Pancreas (tissue), 10 donors: Measurements from ENCODE around the gene SPACA5. TPM values are rescaled to one million over a fixed set of nuclear protein-coding genes. Genes with fewer than 3 reads are reported as not detected.
A peak's percentile ranks its signal among the peaks of the same experiment; 100 is the strongest.

Experiments used
- ATAC-seq, 4 donors: fragments of 200-7000 bp; cut with Tn5 transposase; one replicate each; pipeline versions ENCODE4 v1.8.0 to v1.9.1; 2020; ENCODE audit warnings: mild to moderate bottlenecking in 4 of 4, moderate library complexity in 4 of 4
- DNase-seq, 6 donors: peaks; one replicate each; pipeline ENCODE4 v3.0.0-alpha.2; 2020
- FAIRE-seq: peaks from 2 replicates; lab custom pipeline; 2012; peaks lifted over from hg19 to GRCh38; lab: Jason Lieb, UNC
- H3K27ac ChIP-seq, 4 donors: fragments of 200-600 bp; sonication (generic); 1 replicate in 3 of 4; 2 replicates in 1 of 4; pipeline versions ENCODE4 v1.5.0 to v1.8.0; 2020
- H3K27me3 ChIP-seq, 4 donors: fragments of 200-600 bp; one replicate each; pipeline ENCODE4 v1.8.0; 2021
- H3K36me3 ChIP-seq, 3 donors: fragments of 200-600 bp; sonication (generic) in 1 of 3; one replicate each; pipeline versions ENCODE4 v1.5.0 to v1.8.0; 2020 to 2021
- H3K4me1 ChIP-seq, 3 donors: fragments of 200-600 bp; one replicate each; pipeline ENCODE4 v1.8.0; 2021
- H3K4me3 ChIP-seq, 4 donors: fragments of 200-600 bp; sonication (generic) in 2 of 4; one replicate each; pipeline versions ENCODE4 v1.5.0 to v1.8.0; 2020 to 2021
- H3K9me3 ChIP-seq, 4 donors: fragments of 200-600 bp; one replicate each; pipeline ENCODE4 v1.8.0; 2021
- CTCF ChIP-seq, 4 donors: fragments of 200-600 bp; sonication (generic) in 3 of 4; IDR thresholded peaks; one replicate each; pipeline versions ENCODE4 v1.5.0 to v1.8.0; 2021; ENCODE audit warnings: antibody characterized with exemption in 4 of 4
- WGBS, 2 donors: extraction: QIAGEN DNeasy Blood & Tissue Kit; methylation state at CpG; one replicate each; pipeline ENCODE4 v1.1.7; 2013; 5-methylcytosine and 5-hydroxymethylcytosine counted together
- intact Hi-C, 3 donors: fragments of 100-400 bp; cut with DNase I; formaldehyde crosslinking; loops; one replicate each; pipeline versions ENCODE4 v1.11.1 to v1.14.2; 2022
- polyA plus RNA-seq, 2 donors: library from polyadenylated mRNA; stranded (reverse); fragments of 200-250 nt; gene quantifications; one replicate each; pipeline ENCODE4 v1.2.3, GENCODE V29; 2013
- total RNA-seq, 6 donors: library from RNA; stranded (reverse); fragmentation: NEBNext Ultra II Directional in 4 of 6; extraction: Animal tissue kit (Norgen Biotek cat#: 25700) in 4 of 6; gene quantifications; one replicate each; pipeline versions ENCODE4 v1.2.1 to v1.2.4, GENCODE V29; 2021 to 2023
- donor health status: healthy with polysubstance abuse.
- donor health status: DM: no; HTN: no; CAD: no; lungs with moderate emphysema.
- donor health status: DM: no; HTN: no; CAD: no.
- donor health status: control.
- donor health status: control.
- donor health status: Bipolar disorder and iron deficiency.
- donor health status: DM: yes; HTN: yes; CAD: no.
- donor health status: DM: no; HTN: no; CAD: no.
- donor health status: DM: no; HTN: no; CAD: no.
- donor health status: DM: yes; HTN: yes; CAD: no.

The SPACA5 gene
- total and polyA plus RNA-seq, 8 donors: not detected

DNA sequence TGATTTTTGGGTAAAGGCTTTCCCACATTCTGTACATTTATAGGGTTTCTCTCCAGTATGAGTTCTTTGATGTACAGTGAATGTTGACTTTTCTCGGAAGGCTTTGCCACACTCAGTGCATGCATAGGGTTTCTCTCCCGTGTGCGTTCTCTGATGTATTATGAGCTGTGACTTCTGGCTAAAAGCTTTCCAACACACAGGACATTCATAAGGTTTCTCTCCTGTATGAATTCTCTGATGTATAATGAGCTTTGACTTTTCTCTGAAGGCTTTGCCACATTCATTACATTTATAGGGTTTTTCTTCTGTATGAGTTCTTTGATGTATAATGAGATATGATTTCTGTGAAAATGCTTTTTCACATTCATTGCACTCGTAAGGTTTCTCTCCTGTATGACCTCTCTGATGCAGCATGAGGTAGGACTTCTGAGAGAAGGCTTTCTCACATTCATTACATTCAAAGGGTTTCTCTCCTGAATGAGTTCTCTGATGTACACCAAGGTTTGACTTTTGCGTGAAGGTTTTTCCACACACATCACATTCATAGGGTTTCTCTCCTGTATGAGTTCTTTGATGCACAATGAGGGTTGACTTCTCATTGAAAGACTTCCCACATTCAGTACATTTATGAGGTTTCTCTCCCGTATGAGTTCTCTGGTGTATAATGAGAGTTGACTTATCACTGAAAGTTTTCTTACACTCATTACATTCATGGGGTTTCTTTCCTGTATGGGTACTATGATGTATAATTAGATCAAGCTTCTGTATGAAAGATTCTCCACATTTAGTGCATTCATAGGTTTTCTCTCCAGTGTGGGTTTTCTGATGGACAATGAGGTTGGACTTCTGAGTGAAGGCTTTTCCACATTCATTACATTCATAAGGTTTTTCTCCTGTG is 30.3 kb upstream of the SPACA5 start:
- FAIRE-seq (no peak), DNase-seq (no peak), ATAC-seq (no peak)
- Histone ChIP-seq H3K4me3 (no peak overlapping the region), H3K27me3 (no peaks in the 10 kb centered on the region), H3K4me1 (no peaks in the 10 kb centered on the region), H3K9me3 (peaks cover 0 to 8% (median 0%) of the 10 kb centered on the region in 4 donors), H3K36me3 (peaks cover 0 to 22% (median 6%) of the 10 kb centered on the region in 3 donors), H3K27ac (no peak overlapping the region)
- no peak for TF ChIP-seq CTCF (IDR thresholded peaks at IDR 0.05)
- intact Hi-C loops: no loop called here
- 88 to 98% methylated on average over 6 of the region's 6 CpGs for WGBS, 2 donors

DNA sequence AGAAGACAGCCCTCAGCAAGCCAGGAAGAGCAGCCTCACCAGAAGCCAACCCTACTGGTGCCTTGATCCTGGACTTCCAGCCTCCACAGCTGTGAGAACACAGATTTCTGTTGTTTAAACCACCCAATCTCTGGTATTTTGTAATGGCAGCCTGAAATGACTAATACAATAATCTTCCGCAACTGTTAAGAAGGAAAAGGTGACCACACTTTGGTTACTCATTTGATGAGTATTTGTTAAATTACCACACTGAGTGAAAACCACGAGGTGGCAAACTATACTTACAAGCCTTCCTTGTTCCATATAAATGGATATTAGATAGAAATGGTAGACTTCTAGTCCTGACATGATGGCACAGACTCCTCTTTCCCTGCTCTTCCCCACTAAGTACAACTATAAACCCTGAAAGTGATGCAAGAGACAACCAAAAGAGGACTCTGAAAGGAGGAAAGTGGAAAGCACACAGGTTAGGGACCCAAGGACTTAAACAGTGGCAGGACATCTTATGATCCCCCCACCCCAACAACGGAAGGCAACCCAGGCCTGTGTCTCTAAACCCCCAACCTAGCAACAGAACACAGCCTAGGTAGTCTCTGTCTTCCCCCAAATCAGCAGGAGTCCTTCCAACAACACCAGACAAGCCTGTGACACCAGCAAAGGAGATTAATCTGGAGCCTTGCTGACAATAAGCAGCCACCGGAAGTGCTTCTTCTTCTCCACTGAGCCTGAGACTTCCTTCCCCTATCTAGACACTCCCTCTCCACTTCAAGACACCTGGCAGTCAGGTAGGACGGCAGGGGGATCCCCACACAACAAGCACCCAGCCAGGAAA is 15.3 kb upstream of the SPACA5 start:
- no peak for TF ChIP-seq CTCF (IDR thresholded peaks at IDR 0.05)
- ATAC-seq (peak in 1 of 4 donors; percentile 7), DNase-seq (no peak), FAIRE-seq (no peak)
- Histone ChIP-seq H3K4me1 (no peaks in the 10 kb centered on the region), H3K27ac (peak overlapping the region in 1 of 4 donors; percentile 13), H3K27me3 (no peaks in the 10 kb centered on the region), H3K36me3 (no peaks in the 10 kb centered on the region), H3K9me3 (no peaks in the 10 kb centered on the region), H3K4me3 (no peak overlapping the region)
- intact Hi-C loops: no loop called here
- WGBS, 2 donors: 59 to 72% methylated on average over 5 of the region's 5 CpGs

GRCh38 chrX:47992095-47992380 is 14.8 kb upstream of the SPACA5 start:
- ATAC-seq (peak in 1 of 4 donors; percentile 18), DNase-seq (no peak), FAIRE-seq (no peak)
- H3K27ac ChIP-seq: peak overlapping the region in 1 of 4 donors; percentile 13
- no peak overlapping the region for H3K4me3 ChIP-seq
- TF ChIP-seq CTCF (IDR thresholded peaks at IDR 0.05): no peak
- no peaks in the 10 kb centered on the region for H3K4me1 ChIP-seq
- H3K9me3 ChIP-seq: no peaks in the 10 kb centered on the region
- intact Hi-C loops: no loop called here
- no peaks in the 10 kb centered on the region for H3K27me3 ChIP-seq
- 39 to 43% methylated on average over 1 of the region's 1 CpG for WGBS, 2 donors
- no peaks in the 10 kb centered on the region for H3K36me3 ChIP-seq

- DNase-seq (peak in 4 of 6 donors; percentile 34 to 53 (median 40)), ATAC-seq (peak; percentile 87 to 97 (median 95)), FAIRE-seq (no peak)
- H3K36me3 ChIP-seq: no peaks in the 10 kb centered on the region
- intact Hi-C loops: no loop called here
- no peaks in the 10 kb centered on the region for H3K9me3 ChIP-seq
- 32 to 47% methylated on average over 2 of the region's 2 CpGs for WGBS, 2 donors
- no peaks in the 10 kb centered on the region for H3K27me3 ChIP-seq
- peak overlapping the region; percentile 13 to 64 (median 30) for H3K27ac ChIP-seq
- no peak overlapping the region for H3K4me3 ChIP-seq
- no peak for TF ChIP-seq CTCF (IDR thresholded peaks at IDR 0.05)
- H3K4me1 ChIP-seq: no peaks in the 10 kb centered on the region
Observed at GRCh38 chrX:47992669-47993068, 14.1 kb upstream of the SPACA5 start.
